SK-N-MC (cell line): ENCODE results near the gene NFKB2.

Experiments
- EZH2 ChIP-seq: fragments of 200-600 bp; sonication (generic); IDR thresholded peaks from one replicate; pipeline ENCODE4 v1.6.1; 2017; ENCODE audit warnings: antibody characterized with exemption
- FOXP2 ChIP-seq: optimal IDR thresholded peaks from 2 replicates; pipeline ENCODE3; 2011; ENCODE audit warnings: mild to moderate bottlenecking, moderate library complexity; ENCODE audit not compliant: insufficient read depth; ENCODE audit errors: extremely low read length, control extremely low read depth
- POLR2AphosphoS5 ChIP-seq: IDR thresholded peaks from 2 replicates; pipeline ENCODE4 v1.6.1; 2012; ENCODE audit warnings: mild to moderate bottlenecking, low read depth, low read length, borderline replicate concordance

DNA sequence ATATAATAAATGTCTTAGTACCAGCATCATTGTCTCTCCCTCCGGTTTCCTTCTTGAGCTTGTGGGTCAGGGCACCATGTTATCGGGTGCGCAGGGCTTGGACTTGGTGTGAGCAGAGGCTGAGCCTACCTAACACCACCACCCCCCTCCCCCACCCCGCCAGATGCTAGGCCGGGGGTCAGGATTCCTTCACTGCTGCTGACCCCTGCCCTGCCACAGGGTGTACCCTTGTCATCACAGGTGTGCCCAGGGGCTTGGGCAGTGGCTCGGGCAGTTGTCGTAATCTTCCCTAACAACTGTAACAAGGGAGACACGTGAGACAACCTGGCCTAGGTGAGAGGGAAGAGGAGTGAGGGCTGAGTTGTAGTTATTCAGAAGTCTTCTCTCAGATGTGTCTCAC lies 12.6 kb upstream of the NFKB2 start:
- TF ChIP-seq POLR2AphosphoS5: no peak
- TF ChIP-seq EZH2: no peak
- TF ChIP-seq FOXP2: no peak
